NCI-H1092 (cell line): Measurements from ENCODE around the gene CD9.
"Not testable (repeated sequence)": the region's sequence is repeated elsewhere in the genome, so short reads cannot be mapped to it uniquely, and the experiment has no call there.

ENCODE experiments used
- DNase-seq: peaks from one replicate; lab custom pipeline; 2025; lab: John Stamatoyannopoulos, UW

The CD9 gene

GRCh38 chr12:6180268-6181051, 19.7 kb upstream of the CD9 start:
- no peak for DNase-seq

GRCh38 chr12:6181166-6181565, 19.0 kb upstream of the CD9 start:
- DNase-seq: no peak

- DNase-seq: no peak
Measured at GRCh38 chr12:6181583-6182278, 18.5 kb upstream of the CD9 start.

DNA sequence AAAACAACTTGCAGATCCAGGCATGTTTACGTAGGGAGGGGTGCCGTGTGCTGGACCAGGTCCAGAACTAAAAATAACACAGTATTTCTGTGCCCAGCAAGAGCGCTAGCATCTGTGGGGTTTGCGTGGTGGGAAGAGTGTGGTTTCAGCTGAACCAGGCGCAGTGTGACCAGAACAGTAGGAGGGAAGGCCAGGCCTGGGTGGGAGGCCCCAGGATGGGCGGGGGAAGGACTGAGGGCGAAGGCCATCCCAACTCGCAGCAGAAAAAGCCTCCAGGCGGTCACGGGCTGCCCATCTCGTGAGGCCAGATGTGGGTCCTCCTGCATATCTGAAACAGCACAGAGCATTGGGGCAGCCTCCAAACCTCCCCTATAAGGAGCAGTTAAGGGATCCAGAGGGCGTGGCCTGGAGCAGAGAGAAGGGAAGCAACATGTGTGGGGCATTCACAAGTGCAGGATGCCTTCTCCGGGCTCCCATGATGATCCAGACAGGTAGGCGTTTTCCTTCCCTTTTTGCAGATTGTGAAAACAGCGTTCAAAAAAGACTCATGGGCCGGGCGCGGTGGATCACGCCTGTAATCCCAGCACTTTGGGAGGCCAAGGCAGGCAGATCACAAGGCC, 17.8 kb upstream of the CD9 start:
- no peak for DNase-seq

GRCh38 chr12:6183689-6184428, 16.3 kb upstream of the CD9 start:
- no peak for DNase-seq

GRCh38 chr12:6185961-6186827, 14.0 kb upstream of the CD9 start:
- no peak for DNase-seq

DNA sequence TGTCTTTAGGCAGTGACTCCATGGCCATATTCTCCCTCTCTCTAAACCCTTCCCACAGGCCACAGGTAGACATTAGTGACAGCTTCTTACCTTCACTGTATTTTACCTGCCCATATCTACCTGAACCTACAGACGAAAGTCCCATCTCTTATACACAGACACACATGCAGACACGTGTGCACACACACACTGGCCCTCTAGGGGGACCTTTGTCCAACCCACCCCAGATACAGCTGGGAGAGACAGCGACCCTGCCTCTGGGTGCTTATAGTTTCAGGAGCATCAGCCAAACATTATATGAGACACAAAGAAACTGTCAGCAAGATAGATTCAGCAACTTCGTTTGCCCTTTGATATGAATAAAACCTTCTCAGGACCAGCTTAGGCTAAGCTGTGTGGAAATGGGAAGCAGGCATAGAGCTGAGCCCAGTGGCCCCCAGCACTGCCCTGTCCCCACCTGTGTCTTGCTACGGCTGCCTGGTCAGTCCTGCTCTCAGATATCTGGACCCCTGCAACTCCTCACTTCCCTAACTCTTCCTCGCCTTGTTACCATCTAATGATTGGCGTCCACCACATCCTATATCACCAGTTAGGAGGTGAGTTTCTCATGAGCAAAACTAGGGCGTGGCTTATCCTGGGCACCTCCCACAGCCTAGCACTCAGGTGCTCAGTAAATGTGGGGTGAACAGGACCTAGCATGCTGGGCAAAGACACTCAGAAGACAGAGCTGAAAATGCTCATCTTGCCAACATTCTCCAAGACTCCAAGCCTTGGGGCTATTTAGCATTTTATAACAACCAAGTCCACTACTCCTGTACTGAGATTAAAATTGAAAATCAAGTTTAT, 12.0 kb upstream of the CD9 start:
- DNase-seq: no peak

DNA sequence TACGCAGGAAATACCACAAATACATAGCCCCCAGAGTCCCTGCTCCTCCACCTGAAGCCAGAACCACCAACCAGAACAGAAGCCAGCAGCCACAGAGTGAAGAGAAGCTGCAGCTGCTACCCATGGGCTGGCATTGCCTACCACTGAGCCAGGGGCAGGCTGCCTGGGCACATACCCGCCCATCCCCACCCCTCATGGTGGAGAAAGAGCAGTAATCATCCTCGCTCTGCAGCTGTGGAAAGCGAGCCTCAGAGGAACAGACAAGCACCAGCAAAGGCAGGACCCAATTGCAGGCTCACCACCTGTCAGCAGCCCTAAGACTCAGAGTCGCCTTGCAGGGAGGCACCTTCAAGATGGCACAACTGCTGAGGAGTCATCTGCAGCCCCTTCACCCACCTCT, 11.2 kb upstream of the CD9 start:
- no peak for DNase-seq

GRCh38 chr12:6189952-6190598, 10.1 kb upstream of the CD9 start:
- DNase-seq: not testable (repeated sequence)

- not testable (repeated sequence) for DNase-seq
Measured at GRCh38 chr12:6190767-6191530, 9.3 kb upstream of the CD9 start.

GRCh38 chr12:6192604-6193380, 7.4 kb upstream of the CD9 start:
- DNase-seq: no peak

GRCh38 chr12:6193853-6194815, 6.1 kb upstream of the CD9 start:
- DNase-seq: no peak

DNA sequence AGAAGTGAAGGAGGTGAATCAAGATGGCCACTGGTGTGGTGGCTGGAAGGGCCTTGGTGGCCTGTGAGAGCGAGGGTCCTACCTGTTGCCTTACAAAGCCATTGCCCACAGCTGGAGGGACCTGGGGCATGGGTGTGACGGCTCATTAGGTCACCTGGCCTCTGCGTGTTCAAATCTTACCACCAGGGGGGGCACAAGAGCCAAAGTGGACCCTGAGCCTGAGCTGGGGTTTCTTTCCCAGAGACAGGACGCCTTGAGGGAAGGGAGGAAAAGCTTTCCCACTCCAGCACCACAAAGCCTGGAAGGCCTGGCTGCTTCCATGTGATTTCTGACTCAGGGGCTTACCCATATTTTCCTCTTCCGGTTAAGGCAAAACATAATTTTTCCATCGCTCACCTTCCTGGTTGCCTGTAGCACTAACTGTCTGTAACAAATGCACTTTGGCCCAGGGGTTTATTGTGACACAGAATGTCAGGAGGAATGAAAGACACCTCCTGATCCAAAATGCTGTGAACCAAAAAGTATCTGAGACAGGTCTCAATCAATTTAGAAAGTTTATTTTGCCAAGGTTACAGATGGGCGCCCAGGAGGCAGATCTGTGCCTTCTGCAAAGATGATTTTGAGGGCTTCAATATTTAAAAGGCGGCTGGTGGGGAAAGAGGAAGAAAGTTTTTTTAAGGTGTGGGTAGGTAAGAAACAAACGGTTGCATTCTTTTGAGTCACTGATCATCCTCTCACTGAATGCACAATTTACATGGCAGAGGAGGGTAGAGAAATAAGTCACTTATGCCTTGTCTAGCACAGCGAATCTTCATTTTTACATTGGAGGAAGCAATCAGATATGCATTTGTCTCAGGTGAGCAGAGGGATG, 4.3 kb upstream of the CD9 start:
- DNase-seq: peak; percentile 40

DNA sequence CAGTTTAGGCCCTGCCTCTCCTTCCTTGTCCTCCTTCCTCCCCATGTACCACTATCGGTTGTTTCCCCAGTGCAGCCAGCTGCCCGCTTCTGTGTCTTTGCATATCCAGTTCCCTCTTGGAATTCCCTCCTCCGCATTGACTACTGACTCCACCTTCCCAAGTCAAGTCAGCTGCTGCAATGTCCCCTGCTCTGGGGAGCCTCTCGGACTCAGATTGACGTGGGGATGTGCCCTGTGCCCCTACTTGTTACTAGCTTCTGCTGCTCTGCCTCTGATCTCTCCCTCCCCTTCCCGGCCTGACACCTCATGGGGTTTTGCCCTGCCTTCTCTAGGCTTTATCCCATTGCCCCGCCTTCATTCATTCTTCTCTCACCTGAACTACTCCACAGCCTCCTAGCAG, 2.1 kb upstream of the CD9 start:
- no peak for DNase-seq

DNA sequence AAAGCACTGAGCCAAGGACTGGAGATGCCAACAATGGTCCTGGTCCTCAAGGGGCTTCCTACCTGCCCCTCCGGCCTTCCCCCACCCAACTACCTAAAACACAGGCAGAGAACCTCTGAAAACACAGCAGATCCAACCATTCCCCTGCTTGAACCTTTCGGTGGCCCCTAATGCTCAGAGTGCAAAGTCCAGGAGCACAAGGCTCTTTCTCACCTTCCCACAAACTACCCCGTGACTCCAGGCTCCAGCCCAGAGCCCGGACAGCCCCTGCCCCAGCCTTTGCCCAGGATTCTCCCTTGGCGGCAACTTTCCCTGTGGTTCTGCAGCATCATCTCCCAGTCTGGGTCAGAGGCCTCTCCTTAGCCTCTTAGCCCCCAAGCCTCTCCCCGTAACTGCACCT, 1.6 kb upstream of the CD9 start:
- no peak for DNase-seq

GRCh38 chr12:6198985-6199530, 1.1 kb upstream of the CD9 start:
- no peak for DNase-seq
